NCI-H2227 treated with DMSO at 0.1 percent for 48 hours (cell line): ENCODE measurements around the gene RHAG.
"Not testable (repeated sequence)": the region's sequence is repeated elsewhere in the genome, so short reads cannot be mapped to it uniquely, and the experiment has no call there.

Experiments used
- DNase-seq: peaks from one replicate; lab custom pipeline; 2025; lab: John Stamatoyannopoulos, UW

RHAG gene

GRCh38 chr6:49635978-49636712 lies 494 bp downstream of the RHAG start:
- DNase-seq: no peak

- DNase-seq: no peak
Observed at GRCh38 chr6:49635480-49635879, 1.2 kb downstream of the RHAG start.

- DNase-seq: no peak
Observed at GRCh38 chr6:49634836-49635218, 1.8 kb downstream of the RHAG start.

- no peak for DNase-seq
Observed at GRCh38 chr6:49634092-49634835, 2.4 kb downstream of the RHAG start.

GRCh38 chr6:49633541-49633940 lies 3.1 kb downstream of the RHAG start:
- no peak for DNase-seq

GRCh38 chr6:49632727-49633126 lies 3.9 kb downstream of the RHAG start:
- DNase-seq: no peak

GRCh38 chr6:49629485-49630088 lies 7.1 kb downstream of the RHAG start:
- not testable (repeated sequence) for DNase-seq

GRCh38 chr6:49626811-49627210 lies 9.8 kb downstream of the RHAG start:
- no peak for DNase-seq

- DNase-seq: no peak
Observed at GRCh38 chr6:49618257-49618656, 18.4 kb downstream of the RHAG start.

- not testable (repeated sequence) for DNase-seq
Observed at GRCh38 chr6:49614144-49614543, 22.5 kb downstream of the RHAG start.

- no peak for DNase-seq
Observed at GRCh38 chr6:49609285-49609684, 27.4 kb downstream of the RHAG start.

GRCh38 chr6:49608275-49608674 lies 28.4 kb downstream of the RHAG start:
- not testable (repeated sequence) for DNase-seq

- no peak for DNase-seq
Observed at GRCh38 chr6:49607391-49607982, 29.2 kb downstream of the RHAG start.

GRCh38 chr6:49606721-49607390 lies 29.8 kb downstream of the RHAG start:
- DNase-seq: peak; percentile 55

GRCh38 chr6:49604080-49604479 lies 32.6 kb downstream of the RHAG start:
- not testable (repeated sequence) for DNase-seq

GRCh38 chr6:49587262-49587661 lies 49.4 kb downstream of the RHAG start:
- not testable (repeated sequence) for DNase-seq

GRCh38 chr6:49582529-49582928 lies 54.1 kb downstream of the RHAG start:
- no peak for DNase-seq

GRCh38 chr6:49579649-49580048 lies 57.0 kb downstream of the RHAG start:
- no peak for DNase-seq

- DNase-seq: no peak
Observed at GRCh38 chr6:49576618-49577017, 60.0 kb downstream of the RHAG start.

GRCh38 chr6:49570474-49571079 lies 66.1 kb downstream of the RHAG start:
- no peak for DNase-seq

GRCh38 chr6:49565855-49566254 lies 70.8 kb downstream of the RHAG start:
- DNase-seq: no peak

GRCh38 chr6:49565261-49565660 lies 71.4 kb downstream of the RHAG start:
- DNase-seq: no peak
